NCI-H1092 (cell line): ENCODE measurements around the gene IFFO2.

ENCODE experiments used
- DNase-seq: peaks from one replicate; lab custom pipeline; 2025; lab: John Stamatoyannopoulos, UW

Gene IFFO2

GRCh38 chr1:18950401-18951026 lies 6.0 kb downstream of the IFFO2 start:
- no peak for DNase-seq

GRCh38 chr1:18949686-18950400 lies 6.6 kb downstream of the IFFO2 start:
- no peak for DNase-seq

- DNase-seq, result no peak
These were observed 7.4 kb downstream of the IFFO2 start for GRCh38 chr1:18948913-18949685.

GRCh38 chr1:18948048-18948912 lies 8.2 kb downstream of the IFFO2 start:
- no peak for DNase-seq

- DNase-seq, result no peak
These were observed 8.9 kb downstream of the IFFO2 start for GRCh38 chr1:18947570-18947969.

- DNase-seq, result no peak
These were observed 9.7 kb downstream of the IFFO2 start for GRCh38 chr1:18946550-18947381.

GRCh38 chr1:18945401-18945849 lies 11.1 kb downstream of the IFFO2 start:
- DNase-seq, result no peak

- no peak for DNase-seq
These were observed 11.7 kb downstream of the IFFO2 start for GRCh38 chr1:18944810-18945209.

GRCh38 chr1:18943914-18944572 lies 12.4 kb downstream of the IFFO2 start:
- no peak for DNase-seq

GRCh38 chr1:18943162-18943561 lies 13.3 kb downstream of the IFFO2 start:
- no peak for DNase-seq

GRCh38 chr1:18942340-18942739 lies 14.1 kb downstream of the IFFO2 start:
- DNase-seq, result no peak

GRCh38 chr1:18941221-18942141 lies 15.0 kb downstream of the IFFO2 start:
- no peak for DNase-seq

GRCh38 chr1:18940303-18941020 lies 16.0 kb downstream of the IFFO2 start:
- no peak for DNase-seq

GRCh38 chr1:18939398-18940302 lies 16.8 kb downstream of the IFFO2 start:
- DNase-seq, result no peak

GRCh38 chr1:18938707-18939070 lies 17.8 kb downstream of the IFFO2 start:
- no peak for DNase-seq

GRCh38 chr1:18938008-18938706 lies 18.3 kb downstream of the IFFO2 start:
- no peak for DNase-seq

GRCh38 chr1:18937539-18937938 lies 18.9 kb downstream of the IFFO2 start:
- DNase-seq, result no peak
